PFSK-1 (cell line): ENCODE data around the gene CLDND2.

ENCODE experiments used
- POLR2AphosphoS5 ChIP-seq: IDR thresholded peaks from 2 replicates; pipeline ENCODE4 v1.6.1; 2012; ENCODE audit warnings: low read depth, mild to moderate bottlenecking, control low read depth, low read length, moderate library complexity
- TAF1 ChIP-seq: IDR thresholded peaks from 2 replicates; pipeline ENCODE4 v1.6.1; 2012; ENCODE audit warnings: low read length, control low read depth, borderline replicate concordance; ENCODE audit not compliant: insufficient read depth
- TF ChIP-seq, protein P1 (sequence below), 2 experiments: IDR thresholded peaks; 2 replicates each; pipeline versions ENCODE4 v1.6.1 to v1.8.0; 2011 to 2012; ENCODE audit warnings: low read depth in 2 of 2, low read length in 2 of 2, control low read depth in 1 of 2, inconsistent platforms in 1 of 2, mild to moderate bottlenecking in 1 of 2, moderate library complexity in 1 of 2; ENCODE audit not compliant: insufficient read depth in 1 of 2

DNA sequence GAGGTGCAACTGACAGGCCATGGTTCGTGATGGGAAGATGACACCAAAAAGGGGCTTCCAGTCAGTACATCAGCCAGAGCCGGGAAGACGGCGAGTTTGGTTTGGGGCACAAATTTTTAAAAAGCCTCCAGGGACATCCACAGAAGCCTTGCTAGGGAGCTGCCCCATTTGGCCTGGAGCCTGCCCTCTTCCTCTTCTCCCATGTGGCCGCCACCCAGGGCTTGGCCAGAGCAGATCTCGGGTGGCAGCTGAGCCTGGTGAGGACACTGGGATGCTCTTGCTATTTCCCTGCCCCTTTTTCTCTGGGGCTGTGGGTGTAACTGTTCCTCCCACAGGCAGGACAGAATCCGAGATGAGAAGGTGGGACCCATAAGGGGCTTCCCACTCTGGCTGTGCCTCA, 10.9 kb downstream of the CLDND2 start:
- TF ChIP-seq POLR2AphosphoS5 (no peak), TAF1 (no peak)
- TF ChIP-seq, protein P1, sequence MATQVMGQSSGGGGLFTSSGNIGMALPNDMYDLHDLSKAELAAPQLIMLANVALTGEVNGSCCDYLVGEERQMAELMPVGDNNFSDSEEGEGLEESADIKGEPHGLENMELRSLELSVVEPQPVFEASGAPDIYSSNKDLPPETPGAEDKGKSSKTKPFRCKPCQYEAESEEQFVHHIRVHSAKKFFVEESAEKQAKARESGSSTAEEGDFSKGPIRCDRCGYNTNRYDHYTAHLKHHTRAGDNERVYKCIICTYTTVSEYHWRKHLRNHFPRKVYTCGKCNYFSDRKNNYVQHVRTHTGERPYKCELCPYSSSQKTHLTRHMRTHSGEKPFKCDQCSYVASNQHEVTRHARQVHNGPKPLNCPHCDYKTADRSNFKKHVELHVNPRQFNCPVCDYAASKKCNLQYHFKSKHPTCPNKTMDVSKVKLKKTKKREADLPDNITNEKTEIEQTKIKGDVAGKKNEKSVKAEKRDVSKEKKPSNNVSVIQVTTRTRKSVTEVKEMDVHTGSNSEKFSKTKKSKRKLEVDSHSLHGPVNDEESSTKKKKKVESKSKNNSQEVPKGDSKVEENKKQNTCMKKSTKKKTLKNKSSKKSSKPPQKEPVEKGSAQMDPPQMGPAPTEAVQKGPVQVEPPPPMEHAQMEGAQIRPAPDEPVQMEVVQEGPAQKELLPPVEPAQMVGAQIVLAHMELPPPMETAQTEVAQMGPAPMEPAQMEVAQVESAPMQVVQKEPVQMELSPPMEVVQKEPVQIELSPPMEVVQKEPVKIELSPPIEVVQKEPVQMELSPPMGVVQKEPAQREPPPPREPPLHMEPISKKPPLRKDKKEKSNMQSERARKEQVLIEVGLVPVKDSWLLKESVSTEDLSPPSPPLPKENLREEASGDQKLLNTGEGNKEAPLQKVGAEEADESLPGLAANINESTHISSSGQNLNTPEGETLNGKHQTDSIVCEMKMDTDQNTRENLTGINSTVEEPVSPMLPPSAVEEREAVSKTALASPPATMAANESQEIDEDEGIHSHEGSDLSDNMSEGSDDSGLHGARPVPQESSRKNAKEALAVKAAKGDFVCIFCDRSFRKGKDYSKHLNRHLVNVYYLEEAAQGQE (IDR thresholded peaks at IDR 0.05; ENCODE audit: insufficient read depth in 1 of 2, low read depth in 2 of 2, low read length in 2 of 2), result no peak
